ENCODE results near the gene ZSCAN23. TPM values are rescaled to one million over a fixed set of nuclear protein-coding genes. Genes with fewer than 3 reads are reported as not detected.

The ZSCAN23 gene
- total and polyA plus RNA-seq, 9 of the 15 experiments (the other 6 are each of a cell fraction or from before 2014, with no cell fraction given): 0.05 to 0.29 (median 0.21) TPM; not detected in 1

DNA sequence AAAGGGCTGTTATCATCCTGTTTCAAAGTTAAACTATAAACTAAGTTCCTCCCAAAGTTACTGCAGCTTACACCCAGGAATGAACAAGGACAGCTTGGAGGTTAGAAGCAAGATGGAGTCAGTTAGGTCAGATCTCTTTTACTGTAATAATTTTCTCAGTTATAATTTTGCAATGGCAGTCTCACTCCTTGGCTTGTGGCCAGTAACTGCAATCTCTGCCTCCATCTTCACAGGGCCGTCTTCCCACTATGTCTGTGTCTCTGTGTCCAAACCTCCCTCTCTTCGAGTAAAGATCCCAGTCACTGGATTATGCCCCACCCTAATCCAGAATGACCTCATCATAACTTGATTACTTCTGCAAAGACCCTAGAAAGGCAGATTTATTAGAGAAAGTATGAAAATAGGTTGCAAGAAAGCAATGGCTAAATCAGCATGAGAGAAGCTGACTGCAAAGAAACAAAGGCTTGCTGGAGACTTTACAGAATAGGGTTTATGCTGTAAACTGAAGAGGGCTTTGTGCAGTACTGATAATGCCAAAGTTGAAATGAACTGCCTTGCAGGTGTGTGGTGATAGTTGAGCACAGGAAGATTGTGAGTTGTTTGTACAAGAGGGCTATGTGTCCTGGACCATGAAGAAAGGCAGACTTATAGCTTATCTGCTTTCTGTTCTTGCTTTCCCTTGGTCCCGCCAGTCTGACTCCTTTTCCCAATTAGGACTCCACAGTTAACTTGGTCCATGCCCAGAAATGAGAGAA lies 43.9 kb upstream of the ZSCAN23 start (continued):
- TF ChIP-seq ZNF696 (CRISPR knock-in tag; conservative IDR thresholded peaks at IDR 0.05): no peak
- TF ChIP-seq FOXJ3 (CRISPR knock-in tag; IDR thresholded peaks at IDR 0.05): no peak
- TF ChIP-seq MAZ (CRISPR knock-in tag; conservative IDR thresholded peaks at IDR 0.05 in 1 of 2, IDR thresholded peaks at IDR 0.05 in 1 of 2): no peak
- TF ChIP-seq NCOA4 (IDR thresholded peaks at IDR 0.05; ENCODE audit: partially characterized antibody): no peak
- no peak for TF ChIP-seq CEBPG (CRISPR knock-in tag; IDR thresholded peaks at IDR 0.05)
- peak in 1 of 2 experiments; percentile 45; a peak in 1 of 4 replicates for TF ChIP-seq CEBPG (tag; conservative IDR thresholded peaks at IDR 0.05 in 1 of 2, IDR thresholded peaks at IDR 0.05 in 1 of 2)
- TF ChIP-seq ZNF584 (CRISPR knock-in tag; IDR thresholded peaks at IDR 0.05; ENCODE audit: low read depth): peak; percentile 86
- TF ChIP-seq ZNF76 (CRISPR knock-in tag; IDR thresholded peaks at IDR 0.05; ENCODE audit: borderline replicate concordance): 0 out of 2 replicates have a peak, but pooled peaks have one; percentile 82
- no peak for TF ChIP-seq ESRRB (CRISPR knock-in tag; IDR thresholded peaks at IDR 0.05; ENCODE audit: borderline replicate concordance)
- peak; percentile 96 for TF ChIP-seq NFIC (IDR thresholded peaks at IDR 0.05)
- TF ChIP-seq, protein P1, sequence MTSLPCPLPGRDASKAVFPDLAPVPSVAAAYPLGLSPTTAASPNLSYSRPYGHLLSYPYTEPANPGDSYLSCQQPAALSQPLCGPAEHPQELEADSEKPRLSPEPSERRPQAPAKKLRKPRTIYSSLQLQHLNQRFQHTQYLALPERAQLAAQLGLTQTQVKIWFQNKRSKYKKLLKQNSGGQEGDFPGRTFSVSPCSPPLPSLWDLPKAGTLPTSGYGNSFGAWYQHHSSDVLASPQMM (CRISPR knock-in tag; IDR thresholded peaks at IDR 0.05): no peak
- no peak for TF ChIP-seq TCFL5 (CRISPR knock-in tag; conservative IDR thresholded peaks at IDR 0.05)
- TF ChIP-seq ZNF282 (CRISPR knock-in tag; IDR thresholded peaks at IDR 0.05): no peak
- TF ChIP-seq, protein P2, sequence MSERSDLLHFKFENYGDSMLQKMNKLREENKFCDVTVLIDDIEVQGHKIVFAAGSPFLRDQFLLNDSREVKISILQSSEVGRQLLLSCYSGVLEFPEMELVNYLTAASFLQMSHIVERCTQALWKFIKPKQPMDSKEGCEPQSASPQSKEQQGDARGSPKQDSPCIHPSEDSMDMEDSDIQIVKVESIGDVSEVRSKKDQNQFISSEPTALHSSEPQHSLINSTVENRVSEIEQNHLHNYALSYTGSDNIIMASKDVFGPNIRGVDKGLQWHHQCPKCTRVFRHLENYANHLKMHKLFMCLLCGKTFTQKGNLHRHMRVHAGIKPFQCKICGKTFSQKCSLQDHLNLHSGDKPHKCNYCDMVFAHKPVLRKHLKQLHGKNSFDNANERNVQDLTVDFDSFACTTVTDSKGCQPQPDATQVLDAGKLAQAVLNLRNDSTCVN (CRISPR knock-in tag; IDR thresholded peaks at IDR 0.05): no peak
- TF ChIP-seq ZNF57 (CRISPR knock-in tag; IDR thresholded peaks at IDR 0.05): no peak
- TF ChIP-seq CHD2 (IDR thresholded peaks at IDR 0.05; ENCODE audit: low read depth, low read length): no peak
- no peak for TF ChIP-seq THRAP3 (IDR thresholded peaks at IDR 0.05; ENCODE audit: borderline replicate concordance)
- TF ChIP-seq, protein P3, sequence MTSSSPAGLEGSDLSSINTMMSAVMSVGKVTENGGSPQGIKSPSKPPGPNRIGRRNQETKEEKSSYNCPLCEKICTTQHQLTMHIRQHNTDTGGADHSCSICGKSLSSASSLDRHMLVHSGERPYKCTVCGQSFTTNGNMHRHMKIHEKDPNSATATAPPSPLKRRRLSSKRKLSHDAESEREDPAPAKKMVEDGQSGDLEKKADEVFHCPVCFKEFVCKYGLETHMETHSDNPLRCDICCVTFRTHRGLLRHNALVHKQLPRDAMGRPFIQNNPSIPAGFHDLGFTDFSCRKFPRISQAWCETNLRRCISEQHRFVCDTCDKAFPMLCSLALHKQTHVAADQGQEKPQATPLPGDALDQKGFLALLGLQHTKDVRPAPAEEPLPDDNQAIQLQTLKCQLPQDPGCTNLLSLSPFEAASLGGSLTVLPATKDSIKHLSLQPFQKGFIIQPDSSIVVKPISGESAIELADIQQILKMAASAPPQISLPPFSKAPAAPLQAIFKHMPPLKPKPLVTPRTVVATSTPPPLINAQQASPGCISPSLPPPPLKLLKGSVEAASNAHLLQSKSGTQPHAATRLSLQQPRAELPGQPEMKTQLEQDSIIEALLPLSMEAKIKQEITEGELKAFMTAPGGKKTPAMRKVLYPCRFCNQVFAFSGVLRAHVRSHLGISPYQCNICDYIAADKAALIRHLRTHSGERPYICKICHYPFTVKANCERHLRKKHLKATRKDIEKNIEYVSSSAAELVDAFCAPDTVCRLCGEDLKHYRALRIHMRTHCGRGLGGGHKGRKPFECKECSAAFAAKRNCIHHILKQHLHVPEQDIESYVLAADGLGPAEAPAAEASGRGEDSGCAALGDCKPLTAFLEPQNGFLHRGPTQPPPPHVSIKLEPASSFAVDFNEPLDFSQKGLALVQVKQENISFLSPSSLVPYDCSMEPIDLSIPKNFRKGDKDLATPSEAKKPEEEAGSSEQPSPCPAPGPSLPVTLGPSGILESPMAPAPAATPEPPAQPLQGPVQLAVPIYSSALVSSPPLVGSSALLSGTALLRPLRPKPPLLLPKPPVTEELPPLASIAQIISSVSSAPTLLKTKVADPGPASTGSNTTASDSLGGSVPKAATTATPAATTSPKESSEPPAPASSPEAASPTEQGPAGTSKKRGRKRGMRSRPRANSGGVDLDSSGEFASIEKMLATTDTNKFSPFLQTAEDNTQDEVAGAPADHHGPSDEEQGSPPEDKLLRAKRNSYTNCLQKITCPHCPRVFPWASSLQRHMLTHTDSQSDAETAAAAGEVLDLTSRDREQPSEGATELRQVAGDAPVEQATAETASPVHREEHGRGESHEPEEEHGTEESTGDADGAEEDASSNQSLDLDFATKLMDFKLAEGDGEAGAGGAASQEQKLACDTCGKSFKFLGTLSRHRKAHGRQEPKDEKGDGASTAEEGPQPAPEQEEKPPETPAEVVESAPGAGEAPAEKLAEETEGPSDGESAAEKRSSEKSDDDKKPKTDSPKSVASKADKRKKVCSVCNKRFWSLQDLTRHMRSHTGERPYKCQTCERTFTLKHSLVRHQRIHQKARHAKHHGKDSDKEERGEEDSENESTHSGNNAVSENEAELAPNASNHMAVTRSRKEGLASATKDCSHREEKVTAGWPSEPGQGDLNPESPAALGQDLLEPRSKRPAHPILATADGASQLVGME (CRISPR knock-in tag; IDR thresholded peaks at IDR 0.05): no peak
- TF ChIP-seq, protein P4, sequence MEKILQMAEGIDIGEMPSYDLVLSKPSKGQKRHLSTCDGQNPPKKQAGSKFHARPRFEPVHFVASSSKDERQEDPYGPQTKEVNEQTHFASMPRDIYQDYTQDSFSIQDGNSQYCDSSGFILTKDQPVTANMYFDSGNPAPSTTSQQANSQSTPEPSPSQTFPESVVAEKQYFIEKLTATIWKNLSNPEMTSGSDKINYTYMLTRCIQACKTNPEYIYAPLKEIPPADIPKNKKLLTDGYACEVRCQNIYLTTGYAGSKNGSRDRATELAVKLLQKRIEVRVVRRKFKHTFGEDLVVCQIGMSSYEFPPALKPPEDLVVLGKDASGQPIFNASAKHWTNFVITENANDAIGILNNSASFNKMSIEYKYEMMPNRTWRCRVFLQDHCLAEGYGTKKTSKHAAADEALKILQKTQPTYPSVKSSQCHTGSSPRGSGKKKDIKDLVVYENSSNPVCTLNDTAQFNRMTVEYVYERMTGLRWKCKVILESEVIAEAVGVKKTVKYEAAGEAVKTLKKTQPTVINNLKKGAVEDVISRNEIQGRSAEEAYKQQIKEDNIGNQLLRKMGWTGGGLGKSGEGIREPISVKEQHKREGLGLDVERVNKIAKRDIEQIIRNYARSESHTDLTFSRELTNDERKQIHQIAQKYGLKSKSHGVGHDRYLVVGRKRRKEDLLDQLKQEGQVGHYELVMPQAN (IDR thresholded peaks at IDR 0.05; ENCODE audit: borderline replicate concordance): no peak
